Endothelial cell of umbilical vein (primary cell): ENCODE measurements around the gene LGI2. TPM values are rescaled to one million over a fixed set of nuclear protein-coding genes. Genes with fewer than 3 reads are reported as not detected.

Source experiments
- BruUV-seq: library from RNA; stranded (reverse); fragments of 400-500 nt; replicated peaks from 2 replicates; lab custom pipeline; 2021; lab: Mats Ljungman, UMichigan
- CTCF ChIA-PET: fragments of 300-600, 350-600 bp; sonication (Branson Sonifier 250); formaldehyde crosslinking; loops from one replicate; lab custom pipeline; 2021; ENCODE audit warnings: antibody characterized with exemption, inconsistent platforms; lab: Charles Lee
- POLR2A ChIA-PET: fragments of 300-600, 350-600 bp; sonication (Branson Sonifier 250); formaldehyde crosslinking; loops from one replicate; lab custom pipeline; 2021; ENCODE audit warnings: antibody characterized with exemption, inconsistent platforms; lab: Charles Lee
- DNase-seq: peaks from one replicate; pipeline ENCODE4 v3.0.0-alpha.2; 2011; ENCODE audit warnings: low read depth, low spot score
- FAIRE-seq: peaks from 2 replicates; lab custom pipeline; 2011; peaks lifted over from hg19 to GRCh38; lab: Jason Lieb, UNC
- H2AFZ ChIP-seq: 2 replicates; pipeline ENCODE4 v1.6.0; 2012; ENCODE audit warnings: low read depth, low read length, control low read depth, inconsistent platforms
- H3K27ac ChIP-seq: 2 replicates; pipeline ENCODE4 v1.5.1; 2011; ENCODE audit warnings: low read depth, mild to moderate bottlenecking, control low read depth, low read length, moderate library complexity; ENCODE audit not compliant: insufficient read depth
- H3K27me3 ChIP-seq, 2 experiments: 2 replicates each; pipeline versions ENCODE4 v1.6.0 to v1.6.1; 2011; ENCODE audit warnings: low read length in 2 of 2, mixed read lengths in 1 of 2; ENCODE audit not compliant: control insufficient read depth in 2 of 2, insufficient read depth in 2 of 2
- H3K36me3 ChIP-seq, 2 experiments: 2 replicates in 1 of 2; 3 replicates in 1 of 2; pipeline ENCODE4 v1.5.1; 2011; ENCODE audit warnings: low read length in 2 of 2, mild to moderate bottlenecking in 1 of 2, moderate library complexity in 1 of 2; ENCODE audit not compliant: control insufficient read depth in 2 of 2, insufficient read depth in 2 of 2; ENCODE audit errors: extremely low read depth in 1 of 2
- H3K4me1 ChIP-seq: 3 replicates; pipeline ENCODE4 v1.5.1; 2011; ENCODE audit warnings: mild to moderate bottlenecking, low read length; ENCODE audit not compliant: control insufficient read depth, insufficient read depth; ENCODE audit errors: extremely low read depth
- H3K4me2 ChIP-seq: 2 replicates; pipeline ENCODE4 v1.6.1; 2011; ENCODE audit warnings: low read length, control low read depth, mixed read lengths; ENCODE audit not compliant: insufficient read depth
- H3K4me3 ChIP-seq, 3 experiments: fragments of 200-600 bp in 1 of 3; sonication (generic), shearing (Covaris generic) in 1 of 3; replicated peaks in 1 of 3; 2 replicates each; pipeline ENCODE4 v1.5.1; 2011 to 2016; ENCODE audit warnings: control low read depth in 3 of 3, low read length in 3 of 3, mild to moderate bottlenecking in 2 of 3, inconsistent platforms in 1 of 3, low read depth in 1 of 3, moderate library complexity in 1 of 3; ENCODE audit not compliant: insufficient read depth in 1 of 3
- H3K79me2 ChIP-seq: 2 replicates; pipeline ENCODE4 v1.6.0; 2012; ENCODE audit warnings: low read length, inconsistent platforms; ENCODE audit not compliant: control insufficient read depth, insufficient read depth
- H3K9ac ChIP-seq: replicated peaks from 2 replicates; pipeline ENCODE3; 2011; ENCODE audit warnings: low read length, control low read depth; ENCODE audit not compliant: insufficient read depth; ENCODE audit errors: extremely low read depth
- H3K9me1 ChIP-seq: replicated peaks from 3 replicates; pipeline ENCODE4 v1.6.0; 2011; ENCODE audit warnings: mild to moderate bottlenecking, low read length; ENCODE audit not compliant: control insufficient read depth, insufficient read depth; ENCODE audit errors: extremely low read depth
- H3K9me3 ChIP-seq: replicated peaks from 2 replicates; pipeline ENCODE4 v1.5.1; 2012; ENCODE audit warnings: low read length, inconsistent platforms; ENCODE audit not compliant: control insufficient read depth, insufficient read depth
- H4K20me1 ChIP-seq: replicated peaks from 2 replicates; pipeline ENCODE3; 2011; ENCODE audit warnings: mild to moderate bottlenecking, low read length; ENCODE audit not compliant: control insufficient read depth, insufficient read depth; ENCODE audit errors: extremely low read depth
- CTCF ChIP-seq, 2 donors: IDR thresholded peaks; 1 replicate in 1 of 2; 2 replicates in 1 of 2; pipeline ENCODE4 v1.5.1; 2011; ENCODE audit warnings: low read length in 2 of 2, mild to moderate bottlenecking in 2 of 2, moderate library complexity in 2 of 2, control low read depth in 1 of 2, inconsistent platforms in 1 of 2, low read depth in 1 of 2; ENCODE audit not compliant: insufficient read depth in 1 of 2; ENCODE audit errors: extremely low read depth in 1 of 2
- EZH2 ChIP-seq: IDR thresholded peaks from 2 replicates; pipeline ENCODE4 v1.6.1; 2012; ENCODE audit warnings: borderline replicate concordance, low read depth, mild to moderate bottlenecking, moderate library complexity, low read length, inconsistent platforms; ENCODE audit not compliant: severe bottlenecking
- FOS ChIP-seq: IDR thresholded peaks from 2 replicates; pipeline ENCODE4 v1.6.1; 2011; ENCODE audit warnings: mild to moderate bottlenecking, low read length, moderate library complexity, borderline replicate concordance; ENCODE audit not compliant: insufficient read depth
- GATA2 ChIP-seq: IDR thresholded peaks from 2 replicates; pipeline ENCODE4 v1.7.0; 2011; ENCODE audit warnings: low read depth, mild to moderate bottlenecking, moderate library complexity, mixed read lengths, low read length; ENCODE audit not compliant: insufficient read length, insufficient read depth
- JUN ChIP-seq: IDR thresholded peaks from 2 replicates; pipeline ENCODE4 v1.6.1; 2011; ENCODE audit warnings: borderline replicate concordance, low read depth; ENCODE audit not compliant: insufficient read length, insufficient read depth
- MYC ChIP-seq: IDR thresholded peaks from one replicate; pipeline ENCODE4 v1.6.1; 2011; ENCODE audit warnings: mild to moderate bottlenecking, low read depth, low read length
- POLR2A ChIP-seq: IDR thresholded peaks from 2 replicates; pipeline ENCODE4 v1.6.1; 2012; ENCODE audit warnings: low read depth, mild to moderate bottlenecking, control low read depth, low read length
- POLR2AphosphoS5 ChIP-seq: IDR thresholded peaks from 2 replicates; pipeline ENCODE4 v1.6.1; 2012; ENCODE audit warnings: low read depth, mild to moderate bottlenecking, control low read depth, low read length, moderate library complexity; ENCODE audit not compliant: insufficient read depth
- dilution Hi-C: fragments of 300-500 bp; cut with MboI; formaldehyde crosslinking; loops from one replicate; pipeline ENCODE4 v1.15.0; 2019; ENCODE audit warnings: low sequenced_read_pairs; ENCODE audit not compliant: extremely low pct_ligation_motif_present
- intact Hi-C: fragments of 100-400 bp; cut with micrococcal nuclease; formaldehyde crosslinking; loops from one replicate; pipeline ENCODE4 v1.10.0; 2022
- polyA plus RNA-seq, 4 experiments: library from polyadenylated mRNA; depleted of rRNA in 3 of 4; stranded (reverse) in 3 of 4; unstranded in 1 of 4; fragments of >200 nt; gene quantifications; 2 replicates each; pipeline versions ENCODE4 v1.2.1 to v1.2.3, GENCODE V29; 2011 to 2012; ENCODE audit warnings: missing spikeins in 1 of 4
- total RNA-seq: library from RNA; stranded (reverse); gene quantifications from 2 replicates; pipeline ENCODE4 v1.2.3, GENCODE V29; 2021
- TF ChIP-seq, protein P1 (sequence below): IDR thresholded peaks from 2 replicates; pipeline ENCODE4 v1.6.1; 2011; ENCODE audit not compliant: insufficient read depth, insufficient read length

The LGI2 gene
- total and polyA plus RNA-seq, 2 donors (not counting 3 experiments of a cell fraction or from before 2014, with no cell fraction given): not detected

- no peaks in the 10 kb centered on the region for H3K36me3 ChIP-seq
- intact Hi-C loops (loop anchor here (1.0 to 2.0 kb wide), 7 partner anchors 12 to 397 kb away; partner anchors contain the start of genes CCDC149 and ZCCHC4), dilution Hi-C loops (no loop called here)
- H3K4me2 ChIP-seq: peak overlapping the region; percentile 90
- peaks cover 17% of the 10 kb centered on the region for H3K4me1 ChIP-seq
- no TSS peak for BruUV-seq
- H3K9me3 ChIP-seq: no peaks in the 10 kb centered on the region
- peak overlapping the region; percentile 81 for H3K9ac ChIP-seq
- H3K4me3 ChIP-seq: peak overlapping the region in 2 of 3 experiments; percentile 2 to 53
- CTCF ChIA-PET: interaction anchor here (0.6 to 3.6 kb wide), 65 partner anchors 8 to 509 kb away, joined by 3 to 114 read pairs (median 5); partner anchors contain the start of genes CCDC149, DHX15, PI4K2B and SEPSECS
- H3K79me2 ChIP-seq: no peaks in the 10 kb centered on the region
- peak overlapping the region; percentile 45 for H2AFZ ChIP-seq
- peak overlapping the region; percentile 91 for H3K27ac ChIP-seq
- no peaks in the 10 kb centered on the region for H4K20me1 ChIP-seq
- FAIRE-seq (peak; percentile 99), DNase-seq (peak; percentile 96)
- no peak for TF ChIP-seq EZH2
- TF ChIP-seq CTCF (IDR thresholded peaks at IDR 0.05; ENCODE audit: extremely low read depth in 1 of 2, insufficient read depth in 1 of 2, low read depth in 1 of 2, low read length in 2 of 2): no peak
- peak; percentile 92 for TF ChIP-seq JUN
- TF ChIP-seq MYC: peak; percentile 16
- peak; percentile 72 for TF ChIP-seq POLR2A
- TF ChIP-seq FOS: peak; percentile 63
- peak; percentile 14 for TF ChIP-seq GATA2
- TF ChIP-seq, protein P1, sequence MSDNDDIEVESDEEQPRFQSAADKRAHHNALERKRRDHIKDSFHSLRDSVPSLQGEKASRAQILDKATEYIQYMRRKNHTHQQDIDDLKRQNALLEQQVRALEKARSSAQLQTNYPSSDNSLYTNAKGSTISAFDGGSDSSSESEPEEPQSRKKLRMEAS: peak; percentile 41
- TF ChIP-seq POLR2AphosphoS5: peak; percentile 84
- peaks cover 0 to 2% of the 10 kb centered on the region in 2 experiments for H3K27me3 ChIP-seq
- POLR2A ChIA-PET: interaction anchor here (1.0 to 1.3 kb wide), 3 partner anchors 24 to 337 kb away, joined by 3 read pairs; partner anchors contain the start of gene SEPSECS
- no peaks in the 10 kb centered on the region for H3K9me1 ChIP-seq
Measured at GRCh38 chr4:24979554-24979953, 51.2 kb downstream of the LGI2 start.
